ENCODE results near the gene MYL9.

DNA sequence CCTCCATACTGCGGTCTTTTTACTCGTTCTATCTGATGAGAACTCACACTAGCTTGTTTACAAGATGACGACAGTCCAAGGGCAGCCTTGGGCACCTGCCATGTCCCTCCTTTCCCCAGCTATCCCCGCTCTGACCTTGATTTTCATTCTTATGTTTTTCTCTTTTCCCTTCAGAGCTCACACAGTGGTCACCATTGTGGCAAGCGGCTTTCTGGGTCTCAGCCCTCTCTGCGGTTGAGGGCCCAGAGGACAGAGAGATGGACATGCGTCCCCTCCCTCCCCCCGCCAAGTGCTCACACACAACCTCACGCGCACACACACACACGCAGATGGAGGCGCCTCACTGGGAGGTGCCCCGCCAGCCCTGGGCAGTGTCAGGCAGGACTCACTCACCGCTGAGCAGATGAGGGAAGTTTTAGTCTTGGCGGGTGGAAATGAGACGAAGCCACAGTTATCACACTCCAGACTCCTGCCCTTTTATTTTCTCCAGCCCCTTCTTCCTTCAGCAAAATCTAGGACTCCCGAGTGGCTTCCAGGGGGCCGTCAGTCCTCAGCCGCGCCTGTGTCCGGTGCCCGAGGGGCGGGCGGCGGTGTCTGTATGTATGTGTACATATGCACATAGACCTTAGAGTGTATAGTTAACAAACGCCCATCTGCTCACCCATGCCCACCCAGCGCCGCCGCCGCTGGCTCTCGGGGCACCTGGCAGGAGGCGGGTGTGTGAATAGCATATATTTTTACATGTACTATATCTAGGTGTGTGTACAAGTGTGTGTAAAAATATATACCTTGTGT, 13.8 kb upstream of the MYL9 start:
- TF ChIP-seq, protein P1, sequence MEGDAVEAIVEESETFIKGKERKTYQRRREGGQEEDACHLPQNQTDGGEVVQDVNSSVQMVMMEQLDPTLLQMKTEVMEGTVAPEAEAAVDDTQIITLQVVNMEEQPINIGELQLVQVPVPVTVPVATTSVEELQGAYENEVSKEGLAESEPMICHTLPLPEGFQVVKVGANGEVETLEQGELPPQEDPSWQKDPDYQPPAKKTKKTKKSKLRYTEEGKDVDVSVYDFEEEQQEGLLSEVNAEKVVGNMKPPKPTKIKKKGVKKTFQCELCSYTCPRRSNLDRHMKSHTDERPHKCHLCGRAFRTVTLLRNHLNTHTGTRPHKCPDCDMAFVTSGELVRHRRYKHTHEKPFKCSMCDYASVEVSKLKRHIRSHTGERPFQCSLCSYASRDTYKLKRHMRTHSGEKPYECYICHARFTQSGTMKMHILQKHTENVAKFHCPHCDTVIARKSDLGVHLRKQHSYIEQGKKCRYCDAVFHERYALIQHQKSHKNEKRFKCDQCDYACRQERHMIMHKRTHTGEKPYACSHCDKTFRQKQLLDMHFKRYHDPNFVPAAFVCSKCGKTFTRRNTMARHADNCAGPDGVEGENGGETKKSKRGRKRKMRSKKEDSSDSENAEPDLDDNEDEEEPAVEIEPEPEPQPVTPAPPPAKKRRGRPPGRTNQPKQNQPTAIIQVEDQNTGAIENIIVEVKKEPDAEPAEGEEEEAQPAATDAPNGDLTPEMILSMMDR (IDR thresholded peaks at IDR 0.05 in 2 of 3, conservative IDR thresholded peaks at IDR 0.05 in 1 of 3; ENCODE audit: borderline replicate concordance in 1 of 3, insufficient read depth in 1 of 3, low read depth in 2 of 3, low read length in 2 of 3), result no peak
- TF ChIP-seq ELF1 (IDR thresholded peaks at IDR 0.05; ENCODE audit: borderline replicate concordance, low read depth), result no peak
- no peak for TF ChIP-seq JUND (IDR thresholded peaks at IDR 0.05)
- TF ChIP-seq POLR2A (IDR thresholded peaks at IDR 0.05; ENCODE audit: borderline replicate concordance, extremely low read depth, insufficient read depth, insufficient read length), result no peak
- TF ChIP-seq, protein P2, sequence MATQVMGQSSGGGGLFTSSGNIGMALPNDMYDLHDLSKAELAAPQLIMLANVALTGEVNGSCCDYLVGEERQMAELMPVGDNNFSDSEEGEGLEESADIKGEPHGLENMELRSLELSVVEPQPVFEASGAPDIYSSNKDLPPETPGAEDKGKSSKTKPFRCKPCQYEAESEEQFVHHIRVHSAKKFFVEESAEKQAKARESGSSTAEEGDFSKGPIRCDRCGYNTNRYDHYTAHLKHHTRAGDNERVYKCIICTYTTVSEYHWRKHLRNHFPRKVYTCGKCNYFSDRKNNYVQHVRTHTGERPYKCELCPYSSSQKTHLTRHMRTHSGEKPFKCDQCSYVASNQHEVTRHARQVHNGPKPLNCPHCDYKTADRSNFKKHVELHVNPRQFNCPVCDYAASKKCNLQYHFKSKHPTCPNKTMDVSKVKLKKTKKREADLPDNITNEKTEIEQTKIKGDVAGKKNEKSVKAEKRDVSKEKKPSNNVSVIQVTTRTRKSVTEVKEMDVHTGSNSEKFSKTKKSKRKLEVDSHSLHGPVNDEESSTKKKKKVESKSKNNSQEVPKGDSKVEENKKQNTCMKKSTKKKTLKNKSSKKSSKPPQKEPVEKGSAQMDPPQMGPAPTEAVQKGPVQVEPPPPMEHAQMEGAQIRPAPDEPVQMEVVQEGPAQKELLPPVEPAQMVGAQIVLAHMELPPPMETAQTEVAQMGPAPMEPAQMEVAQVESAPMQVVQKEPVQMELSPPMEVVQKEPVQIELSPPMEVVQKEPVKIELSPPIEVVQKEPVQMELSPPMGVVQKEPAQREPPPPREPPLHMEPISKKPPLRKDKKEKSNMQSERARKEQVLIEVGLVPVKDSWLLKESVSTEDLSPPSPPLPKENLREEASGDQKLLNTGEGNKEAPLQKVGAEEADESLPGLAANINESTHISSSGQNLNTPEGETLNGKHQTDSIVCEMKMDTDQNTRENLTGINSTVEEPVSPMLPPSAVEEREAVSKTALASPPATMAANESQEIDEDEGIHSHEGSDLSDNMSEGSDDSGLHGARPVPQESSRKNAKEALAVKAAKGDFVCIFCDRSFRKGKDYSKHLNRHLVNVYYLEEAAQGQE (IDR thresholded peaks at IDR 0.05; ENCODE audit: low read depth), result no peak

Data from HCT116 (cell line).